Measurements from ENCODE around the gene APOL6.
"Not testable (repeated sequence)": the region's sequence is repeated elsewhere in the genome, so short reads cannot be mapped to it uniquely, and the experiment has no call there.

The APOL6 gene

DNA sequence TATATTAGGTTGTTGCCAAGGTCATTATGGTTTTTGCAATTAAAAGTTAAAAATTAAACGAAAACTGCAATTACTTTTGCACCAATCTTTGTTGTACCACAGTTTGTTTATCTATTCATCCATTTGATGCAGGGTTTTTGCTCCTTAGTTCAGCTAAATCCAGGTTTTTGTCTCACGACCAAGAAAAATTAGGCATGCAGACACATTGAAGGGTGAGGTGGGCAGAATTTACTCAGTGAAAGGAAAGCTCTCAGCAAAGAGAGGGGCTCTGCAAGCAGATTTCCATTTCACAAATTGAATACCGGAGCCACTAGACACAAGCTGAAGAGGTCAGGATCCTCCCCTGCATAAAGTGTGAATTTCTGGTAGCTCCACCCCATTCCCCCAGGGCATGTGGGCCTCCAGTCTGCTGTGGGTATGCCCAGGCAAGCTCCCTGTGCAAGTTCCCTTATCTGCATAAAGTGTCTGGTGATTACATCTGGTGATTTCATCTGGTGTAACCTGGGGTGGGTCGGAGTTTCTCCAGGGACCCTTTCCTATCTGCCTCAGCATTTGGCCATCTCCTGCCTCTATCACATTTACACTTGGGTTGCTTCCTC lies 33.3 kb downstream of the APOL6 start:
- no peak for DNase-seq

- no peak for DNase-seq
These were observed 35.3 kb downstream of the APOL6 start for GRCh38 chr22:35683560-35683959.

DNA sequence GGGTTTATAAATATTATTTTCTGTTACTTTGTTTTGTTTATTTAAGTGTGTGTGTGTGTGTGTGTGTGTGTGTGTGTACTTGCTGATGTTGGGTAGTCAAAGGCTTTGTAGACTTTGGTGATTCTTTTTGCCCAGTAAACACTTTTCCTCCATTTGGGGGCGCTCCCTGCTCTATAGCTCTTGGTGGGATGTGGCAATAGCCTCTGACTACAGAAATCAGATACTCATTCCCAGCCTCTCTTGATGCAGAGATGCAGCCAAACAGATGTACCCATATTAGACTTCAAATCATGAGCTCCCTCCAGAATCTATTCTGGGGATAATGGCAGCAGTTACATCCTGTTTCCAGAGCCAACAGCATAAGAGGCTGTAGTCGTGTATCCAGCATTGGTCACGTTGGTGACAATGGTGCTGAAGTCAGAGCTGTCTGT lies 36.0 kb downstream of the APOL6 start:
- DNase-seq, result no peak

GRCh38 chr22:35684732-35685131 lies 36.5 kb downstream of the APOL6 start:
- DNase-seq, result no peak

DNA sequence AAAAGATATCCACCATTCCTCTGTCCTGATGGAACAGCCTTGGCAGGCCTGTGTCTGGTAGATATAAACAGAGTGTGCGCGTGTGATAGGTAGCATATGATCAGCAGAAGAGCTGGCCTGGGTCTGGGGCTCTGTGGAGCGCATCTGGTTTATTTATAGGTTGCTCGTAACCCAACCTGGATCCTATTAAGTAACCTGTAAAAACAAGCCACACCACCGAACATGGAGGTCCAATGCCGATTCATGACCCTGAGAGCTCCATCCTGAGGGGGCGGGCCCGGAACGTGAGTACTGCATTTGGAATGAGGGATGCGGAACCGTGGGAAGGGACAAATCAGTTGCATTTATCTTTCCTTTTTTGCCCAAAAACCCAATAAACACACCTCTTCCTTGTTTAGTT lies 37.5 kb downstream of the APOL6 start:
- no peak for DNase-seq

DNA sequence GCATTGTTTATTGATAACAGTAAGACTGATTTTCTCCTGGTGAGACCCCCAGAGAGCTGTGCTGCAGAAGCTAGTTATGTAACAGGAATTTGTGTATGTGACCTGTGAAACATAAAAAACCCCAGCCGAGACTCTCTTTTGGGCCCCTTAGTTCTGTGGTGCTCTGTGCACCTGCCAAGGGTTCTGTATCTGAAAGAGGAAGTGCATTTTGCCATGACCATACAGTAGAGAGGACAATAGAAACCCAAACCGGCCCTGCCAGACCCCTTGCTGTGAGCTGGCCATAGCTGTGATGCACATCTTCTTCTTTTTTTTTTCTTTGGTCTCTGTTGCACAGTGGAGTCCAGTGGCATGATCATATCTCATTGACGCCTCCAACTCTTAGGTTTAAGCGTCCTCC lies 38.1 kb downstream of the APOL6 start:
- no peak for DNase-seq

- DNase-seq, result no peak
These were observed 39.2 kb downstream of the APOL6 start for GRCh38 chr22:35687461-35687860.

DNA sequence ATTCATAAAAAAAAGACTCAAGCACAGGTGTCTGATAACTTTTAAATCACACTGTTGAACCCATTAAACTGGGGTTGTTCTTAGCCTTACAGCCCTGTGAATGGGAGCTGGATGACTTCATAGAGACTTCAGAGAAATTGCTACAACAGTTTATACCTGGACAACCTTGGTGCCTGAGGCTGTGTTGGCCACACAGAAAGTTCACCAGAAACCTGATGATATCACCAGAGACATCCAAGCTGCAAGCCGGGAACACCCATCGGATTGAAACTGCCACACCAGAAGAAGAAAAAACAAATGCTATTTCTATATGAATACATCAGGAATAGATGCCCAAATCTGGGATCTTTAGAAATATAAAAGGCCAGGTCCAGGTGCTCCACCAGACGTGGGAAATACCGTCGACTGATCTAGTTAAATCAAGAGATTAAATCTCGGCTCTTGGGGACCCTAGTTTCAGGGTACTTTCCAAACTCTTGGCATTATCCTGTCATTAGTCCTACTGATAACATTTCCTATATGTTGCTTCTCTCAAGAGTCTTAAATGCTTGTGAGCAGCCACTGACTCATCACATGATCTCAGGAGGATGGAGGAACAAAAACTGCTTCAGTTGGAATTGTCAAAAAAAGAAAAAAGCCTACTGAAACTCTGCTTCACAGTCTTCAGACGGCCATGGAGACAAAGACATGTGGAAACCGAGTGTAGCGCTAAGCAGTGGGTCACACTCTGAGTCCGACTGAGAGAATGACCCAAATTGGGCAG lies 40.8 kb downstream of the APOL6 start:
- no peak for DNase-seq

DNA sequence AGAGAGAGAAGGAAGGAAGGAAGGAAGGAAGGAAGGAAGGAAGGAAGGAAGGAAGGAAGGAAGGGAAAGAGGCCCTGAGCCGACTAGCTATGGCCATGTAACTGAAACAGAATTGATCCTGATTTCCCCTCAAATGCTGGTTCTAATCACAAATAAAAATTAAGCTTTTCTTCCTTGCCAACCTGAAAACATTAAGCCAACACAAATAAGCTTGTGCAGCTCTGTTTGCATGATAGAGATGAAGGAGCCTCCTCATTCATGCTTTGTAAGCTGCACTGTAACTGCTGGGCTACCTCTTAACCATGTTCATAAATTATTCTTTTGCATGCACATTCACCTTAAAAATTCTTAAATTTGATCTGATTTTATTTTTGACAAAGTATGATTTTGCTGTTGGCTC lies 41.8 kb downstream of the APOL6 start:
- no peak for DNase-seq

GRCh38 chr22:35695202-35695601 lies 47.0 kb downstream of the APOL6 start:
- DNase-seq, result no peak

GRCh38 chr22:35697142-35697541 lies 48.9 kb downstream of the APOL6 start:
- no peak for DNase-seq

- not testable (repeated sequence) for DNase-seq
These were observed 51.6 kb downstream of the APOL6 start for GRCh38 chr22:35699852-35700251.

DNA sequence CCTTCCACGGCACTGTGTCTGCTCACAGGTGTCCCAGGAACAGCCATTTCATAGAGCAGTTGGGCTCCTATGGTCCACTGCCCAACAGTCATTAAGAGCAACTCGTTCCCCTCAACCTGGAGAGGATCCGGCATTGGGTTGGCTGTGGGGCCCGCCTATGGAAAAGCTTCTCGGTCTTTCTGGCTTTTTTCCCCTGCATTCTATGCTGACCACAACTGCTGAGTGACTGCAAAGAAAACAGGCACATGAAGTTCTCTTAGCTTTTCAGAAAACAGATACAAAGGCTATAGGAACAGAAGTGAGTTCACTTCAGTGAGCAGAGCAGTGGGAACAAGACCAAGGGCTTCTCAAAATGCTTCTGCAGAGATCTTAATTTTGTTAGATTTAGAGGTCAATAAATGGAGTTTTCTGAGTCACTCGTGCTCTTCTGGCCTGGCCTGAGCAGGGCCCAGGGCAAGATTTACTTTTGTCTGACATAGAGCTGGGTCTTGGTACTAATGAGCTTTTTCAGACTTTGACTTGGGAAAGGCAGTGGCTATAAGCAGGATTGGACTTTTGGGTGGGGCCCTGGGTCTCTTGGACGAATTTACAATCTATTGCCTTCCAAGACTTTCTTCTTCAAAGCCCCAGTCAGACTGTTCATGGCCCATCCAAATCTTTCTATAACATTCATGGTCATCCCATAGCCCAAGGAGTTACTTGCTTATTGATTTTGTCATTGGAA lies 55.8 kb downstream of the APOL6 start:
- DNase-seq, result no peak

GRCh38 chr22:35705141-35705540 lies 56.9 kb downstream of the APOL6 start:
- no peak for DNase-seq

- DNase-seq, result no peak
These were observed 60.2 kb downstream of the APOL6 start for GRCh38 chr22:35708453-35708852.

- DNase-seq, result no peak
These were observed 60.7 kb downstream of the APOL6 start for GRCh38 chr22:35708917-35709316.

DNA sequence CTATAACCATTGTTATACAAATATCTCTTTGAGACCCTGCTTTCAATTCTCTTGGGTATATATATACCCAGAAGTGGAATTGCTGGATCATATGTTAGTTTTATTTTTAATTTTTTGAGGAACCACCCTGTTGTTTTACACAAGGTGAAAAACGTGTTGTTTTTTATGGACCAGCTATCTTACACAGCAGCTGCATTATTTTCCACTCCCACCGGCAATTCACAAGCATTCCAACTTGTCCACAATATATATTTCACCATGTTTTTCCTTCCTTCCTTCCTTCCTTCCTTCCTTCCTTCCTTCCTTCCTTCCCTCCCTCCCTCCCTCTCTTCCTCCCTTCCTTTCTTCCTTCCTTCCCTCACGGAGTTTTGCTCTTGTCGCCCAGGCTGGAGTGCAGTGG lies 63.1 kb downstream of the APOL6 start:
- DNase-seq, result no peak

DNA sequence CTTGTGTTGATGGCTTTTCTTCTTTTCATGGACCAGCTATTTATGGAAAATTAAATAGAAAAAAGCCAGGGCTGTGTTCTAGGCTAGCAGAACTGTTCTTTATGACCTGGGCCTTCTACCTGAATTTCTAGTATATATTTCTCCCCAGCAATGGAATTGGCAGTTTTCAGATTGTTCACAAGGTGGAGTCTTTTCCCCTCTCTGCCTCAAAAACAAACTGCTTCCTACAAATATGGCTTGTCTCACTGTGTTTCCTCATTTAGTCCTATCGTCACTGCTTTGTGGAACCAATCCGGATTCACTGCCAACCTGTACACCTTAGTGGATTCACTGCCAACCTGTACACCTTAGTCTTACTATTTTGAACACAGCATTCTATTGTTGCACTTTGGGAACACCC lies 64.4 kb downstream of the APOL6 start:
- no peak for DNase-seq

DNA sequence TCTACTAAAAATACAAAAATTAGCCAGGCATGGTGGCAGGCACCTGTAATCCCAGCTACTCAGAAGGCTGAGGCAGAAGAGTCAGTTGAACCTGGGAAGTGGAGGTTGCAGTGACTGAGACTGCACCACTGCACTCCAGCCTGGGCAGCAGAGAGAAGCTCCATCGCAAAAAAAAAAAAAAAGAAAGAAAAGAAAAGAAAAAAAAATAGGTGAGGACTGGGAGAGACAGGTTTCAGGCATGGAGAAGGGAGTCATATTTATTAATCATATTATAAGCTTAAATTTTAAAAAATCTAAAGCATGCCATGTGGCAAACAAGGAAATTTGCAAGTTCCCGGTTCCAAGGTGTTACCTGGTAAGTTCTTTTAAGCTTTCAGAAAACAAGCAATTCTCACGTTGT lies 69.3 kb downstream of the APOL6 start, which contains the start of gene APOL5:
TSS of gene APOL5 (plus strand) at position 301 of the 400 bp plus-strand sequence. CDS start at position 301, 0 bp downstream.
- no peak for DNase-seq
